ENCODE data around the gene MRAP2.

MRAP2 gene

GRCh38 chr6:84018453-84019061, 15.0 kb upstream of the MRAP2 start:
- Histone ChIP-seq H3K79me2 (no peaks in the 10 kb centered on the region), H3K27me3 (ENCODE audit: control insufficient read depth, insufficient read depth, low read length) (no peaks in the 10 kb centered on the region), H3K4me3 (ENCODE audit: low read depth, low read length) (no peak overlapping the region), H3K4me2 (ENCODE audit: low read length) (no peak overlapping the region), H3K9me3 (ENCODE audit: control insufficient read depth, low read length) (no peaks in the 10 kb centered on the region), H2AFZ (peak overlapping the region; percentile 64), H3K4me1 (no peaks in the 10 kb centered on the region), H3K36me3 (ENCODE audit: control insufficient read depth, insufficient read depth, low read length) (no peaks in the 10 kb centered on the region), H3K27ac (no peak overlapping the region), H3K9ac (no peak overlapping the region)
- TF ChIP-seq CTCF (IDR thresholded peaks at IDR 0.05): no peak

- TF ChIP-seq CTCF (IDR thresholded peaks at IDR 0.05): no peak
- Histone ChIP-seq H3K79me2 (no peaks in the 10 kb centered on the region), H3K4me2 (ENCODE audit: low read length) (no peak overlapping the region), H3K9ac (no peak overlapping the region), H3K4me1 (no peaks in the 10 kb centered on the region), H3K27me3 (ENCODE audit: control insufficient read depth, insufficient read depth, low read length) (no peaks in the 10 kb centered on the region), H3K4me3 (ENCODE audit: low read depth, low read length) (no peak overlapping the region), H3K36me3 (ENCODE audit: control insufficient read depth, insufficient read depth, low read length) (no peaks in the 10 kb centered on the region), H2AFZ (peak overlapping the region; percentile 64), H3K27ac (no peak overlapping the region), H3K9me3 (ENCODE audit: control insufficient read depth, low read length) (no peaks in the 10 kb centered on the region)
These were observed 14.3 kb upstream of the MRAP2 start for GRCh38 chr6:84019141-84019841.

- Histone ChIP-seq H3K27ac (no peak overlapping the region), H3K79me2 (no peaks in the 10 kb centered on the region), H3K9ac (no peak overlapping the region), H2AFZ (peak overlapping the region; percentile 16), H3K4me3 (ENCODE audit: low read depth, low read length) (no peak overlapping the region), H3K4me1 (no peaks in the 10 kb centered on the region), H3K36me3 (ENCODE audit: control insufficient read depth, insufficient read depth, low read length) (no peaks in the 10 kb centered on the region), H3K4me2 (ENCODE audit: low read length) (no peak overlapping the region), H3K9me3 (ENCODE audit: control insufficient read depth, low read length) (no peaks in the 10 kb centered on the region), H3K27me3 (ENCODE audit: control insufficient read depth, insufficient read depth, low read length) (no peaks in the 10 kb centered on the region)
- TF ChIP-seq CTCF (IDR thresholded peaks at IDR 0.05): no peak
These were observed 13.7 kb upstream of the MRAP2 start for GRCh38 chr6:84019842-84020211.

- Histone ChIP-seq H3K4me1 (peaks cover 4% of the 10 kb centered on the region), H2AFZ (no peak overlapping the region)
These were observed 11.9 kb upstream of the MRAP2 start for GRCh38 chr6:84021625-84022024.

More at GRCh38 chr6:84021625-84022024, 11.9 kb upstream of the MRAP2 start:
- H3K27me3 ChIP-seq (ENCODE audit: control insufficient read depth, insufficient read depth, low read length): no peaks in the 10 kb centered on the region
- no peak overlapping the region for H3K9ac ChIP-seq
- no peak overlapping the region for H3K27ac ChIP-seq
- H3K79me2 ChIP-seq: no peaks in the 10 kb centered on the region
- H3K9me3 ChIP-seq (ENCODE audit: control insufficient read depth, low read length): no peaks in the 10 kb centered on the region
- TF ChIP-seq CTCF (IDR thresholded peaks at IDR 0.05): no peak
- H3K36me3 ChIP-seq (ENCODE audit: control insufficient read depth, insufficient read depth, low read length): no peaks in the 10 kb centered on the region
- H3K4me3 ChIP-seq (ENCODE audit: low read depth, low read length): no peak overlapping the region
- no peak overlapping the region for H3K4me2 ChIP-seq (ENCODE audit: low read length)

All from parathyroid adenoma (tissue), 2 donors.